Measurements from ENCODE around the gene RAD51B.

- no peak for TF ChIP-seq CTCF (conservative IDR thresholded peaks at IDR 0.05; ENCODE audit: low read depth, low read length)
- no peak for TF ChIP-seq EZH2phosphoT487 (IDR thresholded peaks at IDR 0.05; ENCODE audit: borderline replicate concordance, low read length)
- TF ChIP-seq EZH2 (IDR thresholded peaks at IDR 0.05; ENCODE audit: low read length, unreplicated experiment), result no peak
Measured at GRCh38 chr14:68464711-68465110, 645.1 kb downstream of the RAD51B start.

All from PC-3 (cell line).